ENCODE results near the gene LZTS2.

Gene LZTS2

DNA sequence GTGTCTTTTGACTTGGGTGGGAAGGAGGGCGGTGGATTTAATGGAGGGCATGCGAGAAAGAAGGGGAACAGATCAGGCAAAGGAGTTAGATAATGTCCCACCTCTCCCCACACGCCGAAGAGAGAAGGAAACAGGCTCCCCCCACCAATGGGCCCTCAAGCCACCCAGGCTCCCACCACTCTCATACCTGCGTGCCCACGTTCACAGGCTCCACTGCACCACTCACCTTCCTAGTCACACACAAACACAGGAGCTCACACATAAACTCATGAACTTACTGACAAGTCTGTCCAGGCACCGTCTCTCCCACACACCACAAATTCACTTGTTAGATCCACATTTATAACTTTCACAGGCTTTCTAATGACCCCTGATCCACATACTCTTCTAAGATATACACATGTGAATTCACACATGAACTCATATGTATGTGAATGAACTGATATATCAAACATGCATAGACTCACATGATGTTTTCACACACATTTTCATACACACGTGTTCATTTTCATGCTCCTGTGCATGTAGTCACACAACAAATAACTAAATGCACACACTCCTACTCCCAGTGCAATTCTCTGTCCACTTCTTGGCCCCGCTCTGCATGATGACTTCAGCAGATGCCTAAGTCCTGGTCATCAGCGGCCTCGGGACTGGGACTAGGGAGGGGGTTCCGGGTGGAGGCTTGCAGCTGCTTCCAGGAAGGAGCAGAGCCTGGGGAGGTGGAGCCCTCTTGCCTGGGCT lies 1.5 kb downstream of the LZTS2 start:
- TF ChIP-seq, protein P1, sequence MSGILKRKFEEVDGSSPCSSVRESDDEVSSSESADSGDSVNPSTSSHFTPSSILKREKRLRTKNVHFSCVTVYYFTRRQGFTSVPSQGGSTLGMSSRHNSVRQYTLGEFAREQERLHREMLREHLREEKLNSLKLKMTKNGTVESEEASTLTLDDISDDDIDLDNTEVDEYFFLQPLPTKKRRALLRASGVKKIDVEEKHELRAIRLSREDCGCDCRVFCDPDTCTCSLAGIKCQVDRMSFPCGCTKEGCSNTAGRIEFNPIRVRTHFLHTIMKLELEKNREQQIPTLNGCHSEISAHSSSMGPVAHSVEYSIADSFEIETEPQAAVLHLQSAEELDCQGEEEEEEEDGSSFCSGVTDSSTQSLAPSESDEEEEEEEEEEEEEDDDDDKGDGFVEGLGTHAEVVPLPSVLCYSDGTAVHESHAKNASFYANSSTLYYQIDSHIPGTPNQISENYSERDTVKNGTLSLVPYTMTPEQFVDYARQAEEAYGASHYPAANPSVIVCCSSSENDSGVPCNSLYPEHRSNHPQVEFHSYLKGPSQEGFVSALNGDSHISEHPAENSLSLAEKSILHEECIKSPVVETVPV (CRISPR knock-in tag; IDR thresholded peaks at IDR 0.05): no peak
- no peak for TF ChIP-seq SNAI2 (CRISPR knock-in tag; IDR thresholded peaks at IDR 0.05)
- no peak for TF ChIP-seq ESRRG (CRISPR knock-in tag; IDR thresholded peaks at IDR 0.05)
- TF ChIP-seq, protein P2, sequence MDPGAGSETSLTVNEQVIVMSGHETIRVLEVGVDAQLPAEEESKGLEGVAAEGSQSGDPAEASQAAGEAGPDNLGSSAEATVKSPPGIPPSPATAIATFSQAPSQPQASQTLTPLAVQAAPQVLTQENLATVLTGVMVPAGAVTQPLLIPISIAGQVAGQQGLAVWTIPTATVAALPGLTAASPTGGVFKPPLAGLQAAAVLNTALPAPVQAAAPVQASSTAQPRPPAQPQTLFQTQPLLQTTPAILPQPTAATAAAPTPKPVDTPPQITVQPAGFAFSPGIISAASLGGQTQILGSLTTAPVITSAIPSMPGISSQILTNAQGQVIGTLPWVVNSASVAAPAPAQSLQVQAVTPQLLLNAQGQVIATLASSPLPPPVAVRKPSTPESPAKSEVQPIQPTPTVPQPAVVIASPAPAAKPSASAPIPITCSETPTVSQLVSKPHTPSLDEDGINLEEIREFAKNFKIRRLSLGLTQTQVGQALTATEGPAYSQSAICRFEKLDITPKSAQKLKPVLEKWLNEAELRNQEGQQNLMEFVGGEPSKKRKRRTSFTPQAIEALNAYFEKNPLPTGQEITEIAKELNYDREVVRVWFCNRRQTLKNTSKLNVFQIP (CRISPR knock-in tag; IDR thresholded peaks at IDR 0.05; ENCODE audit: borderline replicate concordance, low read depth): no peak
- TF ChIP-seq ZNF8 (CRISPR knock-in tag; IDR thresholded peaks at IDR 0.05): no peak
- no peak for TF ChIP-seq ZFP3 (CRISPR knock-in tag; IDR thresholded peaks at IDR 0.05)
- no peak for TF ChIP-seq RARB (CRISPR knock-in tag; IDR thresholded peaks at IDR 0.05)

DNA sequence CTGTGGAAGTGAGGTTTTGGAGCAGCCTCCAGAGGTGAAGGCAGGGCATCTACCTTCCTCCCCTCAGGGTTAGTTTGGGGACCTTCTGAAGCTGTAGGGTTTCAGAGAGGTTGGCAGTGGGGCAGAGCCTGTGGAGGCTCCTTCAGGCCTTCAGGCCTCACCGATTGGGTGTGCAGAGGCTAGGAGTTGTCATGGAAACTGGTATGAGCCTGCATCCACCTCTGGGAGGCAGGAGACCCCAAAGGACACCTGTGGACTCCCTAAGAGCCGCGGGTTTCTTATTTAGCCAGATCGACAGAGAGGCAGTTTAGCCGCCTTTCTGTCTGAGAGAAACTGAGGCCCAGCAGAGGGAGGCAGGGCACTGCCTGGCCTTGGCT lies 2.0 kb downstream of the LZTS2 start:
- TF ChIP-seq PPARA (CRISPR knock-in tag; IDR thresholded peaks at IDR 0.05; ENCODE audit: borderline replicate concordance): no peak
- no peak for TF ChIP-seq ARNTL (CRISPR knock-in tag; IDR thresholded peaks at IDR 0.05; ENCODE audit: borderline replicate concordance, low read depth)
- TF ChIP-seq, protein P3, sequence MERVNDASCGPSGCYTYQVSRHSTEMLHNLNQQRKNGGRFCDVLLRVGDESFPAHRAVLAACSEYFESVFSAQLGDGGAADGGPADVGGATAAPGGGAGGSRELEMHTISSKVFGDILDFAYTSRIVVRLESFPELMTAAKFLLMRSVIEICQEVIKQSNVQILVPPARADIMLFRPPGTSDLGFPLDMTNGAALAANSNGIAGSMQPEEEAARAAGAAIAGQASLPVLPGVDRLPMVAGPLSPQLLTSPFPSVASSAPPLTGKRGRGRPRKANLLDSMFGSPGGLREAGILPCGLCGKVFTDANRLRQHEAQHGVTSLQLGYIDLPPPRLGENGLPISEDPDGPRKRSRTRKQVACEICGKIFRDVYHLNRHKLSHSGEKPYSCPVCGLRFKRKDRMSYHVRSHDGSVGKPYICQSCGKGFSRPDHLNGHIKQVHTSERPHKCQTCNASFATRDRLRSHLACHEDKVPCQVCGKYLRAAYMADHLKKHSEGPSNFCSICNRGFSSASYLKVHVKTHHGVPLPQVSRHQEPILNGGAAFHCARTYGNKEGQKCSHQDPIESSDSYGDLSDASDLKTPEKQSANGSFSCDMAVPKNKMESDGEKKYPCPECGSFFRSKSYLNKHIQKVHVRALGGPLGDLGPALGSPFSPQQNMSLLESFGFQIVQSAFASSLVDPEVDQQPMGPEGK (CRISPR knock-in tag; IDR thresholded peaks at IDR 0.05; ENCODE audit: borderline replicate concordance): no peak
- TF ChIP-seq GLIS3 (CRISPR knock-in tag; IDR thresholded peaks at IDR 0.05): no peak
- no peak for TF ChIP-seq SNAI2 (CRISPR knock-in tag; IDR thresholded peaks at IDR 0.05)
- TF ChIP-seq, protein P2 (CRISPR knock-in tag; IDR thresholded peaks at IDR 0.05; ENCODE audit: borderline replicate concordance, low read depth): no peak
- TF ChIP-seq ZNF8 (CRISPR knock-in tag; IDR thresholded peaks at IDR 0.05): no peak
- TF ChIP-seq, protein P4, sequence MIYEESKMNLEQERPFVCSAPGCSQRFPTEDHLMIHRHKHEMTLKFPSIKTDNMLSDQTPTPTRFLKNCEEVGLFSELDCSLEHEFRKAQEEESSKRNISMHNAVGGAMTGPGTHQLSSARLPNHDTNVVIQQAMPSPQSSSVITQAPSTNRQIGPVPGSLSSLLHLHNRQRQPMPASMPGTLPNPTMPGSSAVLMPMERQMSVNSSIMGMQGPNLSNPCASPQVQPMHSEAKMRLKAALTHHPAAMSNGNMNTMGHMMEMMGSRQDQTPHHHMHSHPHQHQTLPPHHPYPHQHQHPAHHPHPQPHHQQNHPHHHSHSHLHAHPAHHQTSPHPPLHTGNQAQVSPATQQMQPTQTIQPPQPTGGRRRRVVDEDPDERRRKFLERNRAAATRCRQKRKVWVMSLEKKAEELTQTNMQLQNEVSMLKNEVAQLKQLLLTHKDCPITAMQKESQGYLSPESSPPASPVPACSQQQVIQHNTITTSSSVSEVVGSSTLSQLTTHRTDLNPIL (CRISPR knock-in tag; IDR thresholded peaks at IDR 0.05; ENCODE audit: low read depth): no peak
- ATAC-seq: no peak

More for the DNA sequence above, 1.5 kb downstream of the LZTS2 start:
- peak; percentile 27 for ATAC-seq

DNA sequence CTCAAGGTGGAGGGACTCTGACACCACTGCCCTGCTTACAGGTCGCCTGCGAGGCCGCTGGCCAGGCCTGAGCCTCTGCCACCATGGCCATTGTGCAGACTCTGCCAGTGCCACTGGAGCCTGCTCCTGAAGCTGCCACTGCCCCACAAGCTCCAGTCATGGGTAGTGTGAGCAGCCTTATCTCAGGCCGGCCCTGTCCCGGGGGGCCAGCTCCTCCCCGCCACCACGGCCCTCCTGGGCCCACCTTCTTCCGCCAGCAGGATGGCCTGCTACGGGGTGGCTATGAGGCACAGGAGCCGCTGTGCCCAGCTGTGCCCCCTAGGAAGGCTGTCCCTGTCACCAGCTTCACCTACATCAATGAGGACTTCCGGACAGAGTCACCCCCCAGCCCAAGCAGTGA lies 2.8 kb downstream of the LZTS2 start:
- ATAC-seq: no peak
- TF ChIP-seq ESRRG (CRISPR knock-in tag; IDR thresholded peaks at IDR 0.05): no peak
- no peak for TF ChIP-seq BACH2 (CRISPR knock-in tag; IDR thresholded peaks at IDR 0.05; ENCODE audit: borderline replicate concordance)
- TF ChIP-seq ZNF70 (CRISPR knock-in tag; IDR thresholded peaks at IDR 0.05): no peak
- no peak for TF ChIP-seq OSR1 (CRISPR knock-in tag; IDR thresholded peaks at IDR 0.05)
- TF ChIP-seq, protein P3 (CRISPR knock-in tag; IDR thresholded peaks at IDR 0.05; ENCODE audit: borderline replicate concordance): no peak
- TF ChIP-seq, protein P4 (CRISPR knock-in tag; IDR thresholded peaks at IDR 0.05; ENCODE audit: low read depth): no peak
- TF ChIP-seq PPARA (CRISPR knock-in tag; IDR thresholded peaks at IDR 0.05; ENCODE audit: borderline replicate concordance): no peak
- TF ChIP-seq ZC3H10 (CRISPR knock-in tag; IDR thresholded peaks at IDR 0.05): no peak
- TF ChIP-seq ZFP30 (CRISPR knock-in tag; IDR thresholded peaks at IDR 0.05): no peak
- no peak for TF ChIP-seq GLIS3 (CRISPR knock-in tag; IDR thresholded peaks at IDR 0.05)
- no peak for TF ChIP-seq SNAI2 (CRISPR knock-in tag; IDR thresholded peaks at IDR 0.05)
- TF ChIP-seq, protein P2 (CRISPR knock-in tag; IDR thresholded peaks at IDR 0.05; ENCODE audit: borderline replicate concordance, low read depth): no peak
- no peak for TF ChIP-seq ZNF565 (CRISPR knock-in tag; conservative IDR thresholded peaks at IDR 0.05; ENCODE audit: low read depth)
- TF ChIP-seq TOX (CRISPR knock-in tag; IDR thresholded peaks at IDR 0.05; ENCODE audit: borderline replicate concordance): no peak
- no peak for TF ChIP-seq TCF4 (CRISPR knock-in tag; IDR thresholded peaks at IDR 0.05; ENCODE audit: borderline replicate concordance)
- TF ChIP-seq ARNTL (CRISPR knock-in tag; IDR thresholded peaks at IDR 0.05; ENCODE audit: borderline replicate concordance, low read depth): no peak
- TF ChIP-seq CSDC2 (CRISPR knock-in tag; IDR thresholded peaks at IDR 0.05): no peak
- TF ChIP-seq ZFP3 (CRISPR knock-in tag; IDR thresholded peaks at IDR 0.05): no peak

All from SK-N-SH treated with all-trans-retinoic acid at 6 μM for 48 hours (cell line).